Fibroblast of the conjunctiva (primary cell): ENCODE measurements around the gene EFHB.
A peak's percentile ranks its signal among the peaks of the same experiment; 100 is the strongest.
"Not testable (repeated sequence)": the region's sequence is repeated elsewhere in the genome, so short reads cannot be mapped to it uniquely, and the experiment has no call there.

ENCODE experiments used
- DNase-seq: peaks from one replicate; pipeline ENCODE4 v3.0.0-alpha.2; 2010; ENCODE audit warnings: low read depth

Gene EFHB, protein sequence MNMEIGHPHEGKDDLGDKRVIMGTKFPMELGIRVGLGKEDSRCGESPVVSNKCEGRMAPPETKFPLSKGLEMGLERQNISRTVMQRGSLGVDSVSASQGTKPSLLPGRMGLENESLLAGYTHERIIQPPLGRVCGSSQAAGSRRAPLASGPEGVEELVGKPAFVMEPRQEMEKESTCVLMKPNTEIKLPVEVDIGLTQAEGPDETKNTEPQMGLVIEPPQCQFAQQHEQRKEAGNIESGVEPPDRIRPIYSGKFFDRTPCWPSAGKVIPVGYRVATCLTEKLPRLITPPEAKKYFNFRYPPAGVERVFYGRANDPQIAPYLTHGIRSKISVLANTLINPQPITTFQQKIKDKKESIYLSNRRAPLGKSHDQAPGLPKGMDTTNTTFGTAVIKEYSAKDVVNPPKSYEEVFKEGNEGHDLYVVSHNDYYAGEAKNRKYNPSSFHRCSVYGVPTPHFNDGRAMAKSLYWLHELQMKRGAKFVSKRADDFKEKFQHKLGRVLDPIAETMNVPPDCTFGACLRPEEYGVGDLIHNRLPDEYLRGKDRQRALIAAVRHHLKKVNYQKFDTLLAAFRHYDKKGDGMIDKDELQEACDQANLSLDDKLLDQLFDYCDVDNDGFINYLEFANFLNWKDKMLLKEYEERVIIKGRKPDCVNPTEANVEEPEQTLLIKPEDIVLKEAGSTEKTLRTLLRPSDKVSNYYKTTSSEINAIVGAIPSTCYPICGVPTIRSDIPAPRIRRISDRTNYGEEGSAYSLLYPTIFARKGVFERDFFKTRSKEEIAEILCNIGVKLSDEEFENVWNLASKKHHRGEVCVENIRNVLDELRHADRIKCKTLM

DNA sequence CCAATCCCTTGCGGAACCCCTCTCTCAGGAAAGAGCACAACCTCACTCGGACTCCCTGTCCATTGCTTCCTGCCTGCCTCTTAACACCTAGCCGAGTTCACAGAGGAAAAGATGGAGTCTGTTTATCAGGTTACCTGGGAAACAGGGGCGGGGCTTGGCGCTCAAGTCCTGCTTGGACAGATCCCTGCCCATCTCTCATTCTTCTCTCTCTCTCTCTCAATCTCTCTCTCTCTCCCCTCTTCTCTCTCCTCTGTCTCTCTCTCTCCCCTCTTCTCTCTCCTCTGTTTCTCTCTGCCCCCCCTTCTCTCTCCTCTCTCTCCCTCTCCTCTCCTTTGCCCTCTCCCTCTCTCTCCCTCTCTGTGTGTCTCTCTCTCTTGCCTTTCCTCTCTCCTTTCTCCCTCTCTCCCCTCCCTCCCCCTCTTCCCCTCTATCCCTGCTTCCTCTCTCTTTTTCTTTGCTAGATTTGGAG, at the start of gene EFHB:
TSS of gene EFHB (minus strand) at position 120 of the 469 bp plus-strand sequence. CDS start 199 bp downstream, outside the sequence.
- DNase-seq, result no peak

- DNase-seq, result no peak
Measured at GRCh38 chr3:19972054-19972453, 38.0 kb upstream of the EFHB start.

DNA sequence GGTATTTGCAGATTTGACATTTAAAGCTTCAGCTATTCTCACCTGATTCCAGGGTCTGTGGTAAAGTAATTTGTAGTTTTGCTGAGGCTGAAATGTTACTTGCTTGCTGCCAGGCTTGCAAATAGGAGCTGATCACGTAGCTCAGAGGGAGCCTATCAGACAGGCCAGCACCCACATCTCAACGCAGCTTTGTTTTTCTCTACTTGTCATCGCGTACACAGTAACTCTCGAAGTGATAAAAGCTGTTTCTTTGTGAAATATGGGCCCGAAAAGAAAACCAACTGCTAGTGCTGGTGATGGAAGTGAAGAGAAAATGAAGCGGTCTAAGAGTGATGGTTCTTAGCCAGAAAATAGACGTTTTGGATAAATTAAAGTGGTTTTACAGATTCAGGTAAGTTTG, 36.3 kb upstream of the EFHB start:
- DNase-seq, result no peak

DNA sequence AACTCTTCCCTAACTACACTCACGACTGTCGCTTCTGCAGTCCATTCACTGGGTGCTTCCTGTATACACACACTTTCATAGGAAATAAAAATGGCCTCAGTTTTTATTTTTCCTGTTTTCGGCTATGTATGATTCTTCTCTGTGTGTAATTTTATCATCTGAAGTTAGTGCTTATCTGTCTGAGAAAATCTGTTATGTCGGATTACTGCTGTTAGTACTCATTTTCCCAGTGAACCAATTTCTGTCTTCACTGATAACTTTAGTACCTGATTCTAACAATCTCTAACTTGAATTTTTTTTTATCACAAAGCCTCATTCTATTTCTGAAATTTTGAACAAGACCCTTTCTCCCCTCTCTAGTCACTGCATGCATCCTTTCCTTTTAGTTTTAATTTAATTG, 33.8 kb upstream of the EFHB start:
- DNase-seq, result no peak

DNA sequence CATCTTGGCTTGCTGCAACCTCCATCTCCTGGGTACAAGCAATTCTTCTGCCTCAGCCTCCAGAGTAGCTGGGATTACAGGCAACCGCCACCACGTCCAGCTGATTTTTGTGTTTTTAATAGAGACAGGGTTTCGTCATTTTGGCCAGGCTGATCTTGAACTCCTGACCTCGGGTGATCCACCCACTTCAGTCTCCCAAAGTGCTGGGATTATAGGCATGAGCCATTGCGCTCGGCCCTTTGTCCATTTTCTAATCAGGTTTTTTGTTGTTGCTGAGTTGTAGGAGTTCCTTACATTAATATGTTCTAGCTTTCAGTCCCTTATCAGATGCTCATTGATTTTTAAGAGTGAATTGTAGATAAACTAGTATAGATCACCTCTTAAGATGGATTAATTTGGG, 33.2 kb upstream of the EFHB start:
- DNase-seq, result no peak

- no peak for DNase-seq
Measured at GRCh38 chr3:19961960-19962359, 27.9 kb upstream of the EFHB start.

DNA sequence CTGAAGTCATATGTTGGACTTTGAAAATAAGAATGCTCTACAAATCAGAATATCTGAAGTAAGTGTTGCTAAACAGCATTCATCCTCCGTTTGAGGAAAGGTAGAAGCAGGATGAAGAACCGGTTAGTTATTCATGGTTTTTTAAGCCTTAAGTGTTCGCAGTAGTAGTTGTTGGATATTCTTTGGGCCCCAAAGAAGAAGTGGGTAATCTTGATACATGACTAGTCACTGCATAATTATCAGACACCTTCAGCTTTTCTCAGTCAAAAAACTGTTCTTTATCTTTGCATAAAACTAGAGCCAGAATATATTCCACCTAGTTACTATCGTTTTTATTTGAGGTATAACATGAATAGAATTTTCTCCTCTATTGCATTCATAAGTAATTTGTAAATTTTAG, 26.7 kb upstream of the EFHB start:
- DNase-seq, result no peak

DNA sequence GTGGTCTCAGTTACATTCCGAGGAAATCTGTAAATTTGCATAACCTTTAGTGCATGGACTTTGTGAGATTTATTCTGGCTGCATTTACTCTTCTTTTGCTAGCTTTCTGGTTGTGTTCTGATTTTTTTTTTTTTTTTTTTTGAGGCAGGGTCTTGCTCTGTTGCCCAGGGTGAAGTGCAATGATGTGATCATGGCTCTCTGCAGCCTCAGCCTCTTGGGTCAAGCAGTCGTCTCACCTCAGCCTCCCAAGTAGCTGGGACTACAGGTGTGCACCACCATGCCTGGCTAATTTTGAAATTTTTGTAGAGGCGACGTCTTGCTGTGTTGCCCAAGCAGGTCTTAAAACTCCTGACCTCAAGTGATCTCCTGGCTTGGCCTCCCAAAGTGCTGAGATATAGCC, 25.5 kb upstream of the EFHB start:
- DNase-seq, result no peak

- DNase-seq, result not testable (repeated sequence)
Measured at GRCh38 chr3:19957354-19957753, 23.3 kb upstream of the EFHB start.

DNA sequence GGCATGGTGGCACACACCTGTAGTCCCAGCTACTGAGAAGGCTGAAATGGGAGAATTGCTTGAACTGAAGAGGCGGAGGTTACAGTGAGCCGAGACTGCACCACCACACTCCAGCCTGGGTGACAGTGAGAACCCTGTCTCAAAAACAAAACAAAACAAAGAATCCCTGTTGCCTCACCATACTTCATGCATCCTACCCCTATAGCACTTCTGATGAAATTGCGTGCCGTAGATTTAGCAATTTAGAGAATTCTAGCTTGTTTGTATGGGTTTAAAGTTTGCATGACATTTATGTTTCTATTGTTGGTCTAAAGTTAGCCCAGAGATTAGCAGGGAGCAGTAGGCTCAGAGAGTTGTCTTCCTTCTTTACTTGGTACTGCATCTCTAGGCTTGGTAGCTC, 20.7 kb upstream of the EFHB start:
- no peak for DNase-seq

GRCh38 chr3:19950316-19950715, 16.3 kb upstream of the EFHB start:
- no peak for DNase-seq

DNA sequence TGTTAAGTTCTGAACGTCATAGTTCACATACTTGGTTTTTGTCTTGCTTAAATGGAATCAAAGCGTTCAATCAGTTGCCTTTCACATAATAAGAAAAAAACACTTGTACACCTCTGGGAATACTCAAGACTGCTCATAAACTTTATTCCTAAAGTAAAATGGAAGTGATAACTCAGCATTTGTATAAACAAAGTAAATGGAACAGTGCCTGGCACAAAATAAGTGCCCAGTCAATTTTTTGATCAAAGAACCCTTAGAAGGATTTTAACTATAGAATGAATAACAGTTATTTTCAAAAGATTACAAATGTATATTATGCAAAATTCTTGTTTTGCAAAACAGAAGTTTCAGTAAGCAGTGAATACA, 14.2 kb upstream of the EFHB start:
- DNase-seq, result no peak

DNA sequence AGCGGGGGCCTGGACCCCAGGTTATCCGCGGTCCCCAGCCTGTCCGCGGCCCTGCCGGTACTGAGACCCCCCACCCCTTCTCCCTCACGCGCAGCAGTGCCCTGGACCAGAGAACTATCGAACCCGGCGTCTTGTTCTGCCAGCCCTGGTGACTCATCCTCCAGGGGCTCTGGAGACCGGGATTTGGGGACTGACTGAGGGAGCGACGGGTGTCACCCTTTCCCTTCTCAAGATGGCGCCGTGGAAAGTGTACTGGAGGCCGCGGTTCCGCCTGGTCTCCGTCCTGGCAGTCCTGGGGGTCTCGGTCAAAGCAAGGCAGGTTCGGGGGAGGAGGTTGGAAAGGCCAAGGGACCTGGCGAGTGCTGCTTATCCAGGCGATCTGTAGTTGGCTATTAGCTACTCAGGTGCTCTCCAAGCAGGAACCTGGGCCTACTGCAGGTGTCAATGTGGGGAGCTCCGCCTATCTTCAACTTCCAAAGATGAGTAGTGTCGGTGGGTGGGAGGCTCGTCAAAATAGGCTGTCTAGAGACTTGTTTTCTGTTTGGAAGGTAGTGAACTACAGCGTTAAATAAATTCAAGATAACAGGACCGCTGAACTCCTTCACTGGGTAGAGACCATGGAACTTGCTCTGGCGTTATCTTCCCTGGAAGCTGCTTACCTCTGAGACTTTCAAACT, 13.7 kb upstream of the EFHB start:
- no peak for DNase-seq

- peak; percentile 97 for DNase-seq
Measured at GRCh38 chr3:19946832-19947548, 13.0 kb upstream of the EFHB start, which contains the start of gene RAB5A. Gene RAB5A (plus strand): TSS chr3:19947097. CDS start chr3:19950899, 3,802 bp downstream.

GRCh38 chr3:19945969-19946831, 12.2 kb upstream of the EFHB start:
- no peak for DNase-seq

GRCh38 chr3:19945534-19945933, 11.5 kb upstream of the EFHB start:
- DNase-seq, result no peak

DNA sequence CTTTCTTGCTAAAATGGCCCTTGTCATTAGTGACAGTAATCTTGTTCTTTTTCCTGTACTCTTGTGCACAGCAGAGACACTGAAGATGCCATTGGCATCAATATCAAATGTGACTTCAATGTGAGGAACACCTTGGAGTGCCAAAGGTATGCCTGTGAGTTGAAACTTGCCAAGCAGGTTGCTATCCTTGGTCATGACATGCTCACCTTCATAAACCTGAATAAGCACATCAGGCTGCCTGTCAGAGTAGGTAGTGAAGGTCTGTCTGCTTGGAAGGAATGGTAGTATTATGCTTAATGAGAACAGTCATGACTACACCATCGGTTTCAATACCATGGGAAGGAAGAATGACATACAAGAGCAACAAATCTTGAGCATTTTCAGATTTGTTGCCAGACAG, 6.6 kb upstream of the EFHB start:
- DNase-seq, result no peak

GRCh38 chr3:19938295-19938627, 4.2 kb upstream of the EFHB start:
- DNase-seq, result no peak

DNA sequence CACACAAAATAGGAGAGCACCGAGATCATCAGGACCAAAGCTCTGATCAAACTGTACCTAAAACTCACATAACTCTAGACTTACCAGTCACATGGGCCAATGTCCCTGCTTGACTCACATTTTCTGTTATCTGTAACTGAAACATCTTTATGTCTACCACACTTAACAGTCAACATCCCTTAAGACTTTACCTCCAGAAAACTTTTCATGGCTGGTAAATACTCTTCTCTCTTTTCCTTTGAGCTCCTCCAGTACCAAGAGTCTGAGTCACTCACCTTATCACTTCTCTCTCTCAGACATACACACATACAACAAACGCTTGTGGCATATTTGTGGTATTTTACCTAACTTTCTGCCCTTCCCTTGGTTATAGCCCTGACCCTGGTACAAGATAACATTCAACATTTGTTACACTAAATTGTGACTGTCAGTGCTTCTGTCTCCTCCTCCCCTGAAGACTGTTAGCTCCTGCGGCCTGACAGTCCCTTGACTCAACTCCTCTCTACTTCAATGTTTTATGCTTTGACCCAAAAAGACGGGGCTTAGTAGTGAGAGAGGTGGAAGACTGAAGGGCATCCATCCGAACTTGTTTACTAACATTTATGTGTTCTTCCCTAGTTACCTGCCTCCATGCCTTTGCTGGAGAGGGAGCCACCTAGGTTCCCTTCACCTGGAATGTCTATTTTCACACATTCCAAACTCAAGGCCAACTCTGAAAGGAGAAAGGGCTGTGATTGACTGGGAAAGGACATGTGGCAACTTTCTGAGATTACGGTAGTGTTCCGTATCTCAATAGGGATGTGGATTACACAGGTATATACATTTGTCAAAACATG, 3.7 kb upstream of the EFHB start:
- DNase-seq, result no peak

DNA sequence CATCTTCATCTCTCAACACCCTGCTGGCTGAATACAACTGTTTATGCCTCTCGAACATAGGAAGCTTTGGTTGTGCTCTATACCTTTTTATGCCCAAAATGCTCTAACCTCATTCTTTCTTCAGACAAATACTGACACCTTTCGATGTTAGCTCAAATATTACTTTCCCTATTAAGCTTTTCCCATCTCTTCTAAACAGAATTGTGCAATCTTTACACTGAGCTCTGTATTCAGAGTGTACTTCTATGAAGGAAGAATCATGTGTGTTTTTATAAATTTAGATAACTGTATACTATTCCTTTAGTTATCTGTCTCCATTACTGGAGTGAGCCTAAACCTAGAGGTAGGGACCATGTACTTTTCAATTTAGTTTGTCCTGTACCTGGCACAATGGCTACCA, 1.6 kb downstream of the EFHB start:
- DNase-seq, result no peak
